ENCODE data around the gene SGSM1. TPM values are rescaled to one million over a fixed set of nuclear protein-coding genes. Genes with fewer than 3 reads are reported as not detected.

Gene SGSM1
- total RNA-seq, 1 experiment from 2014 or later = 4.3 TPM

DNA sequence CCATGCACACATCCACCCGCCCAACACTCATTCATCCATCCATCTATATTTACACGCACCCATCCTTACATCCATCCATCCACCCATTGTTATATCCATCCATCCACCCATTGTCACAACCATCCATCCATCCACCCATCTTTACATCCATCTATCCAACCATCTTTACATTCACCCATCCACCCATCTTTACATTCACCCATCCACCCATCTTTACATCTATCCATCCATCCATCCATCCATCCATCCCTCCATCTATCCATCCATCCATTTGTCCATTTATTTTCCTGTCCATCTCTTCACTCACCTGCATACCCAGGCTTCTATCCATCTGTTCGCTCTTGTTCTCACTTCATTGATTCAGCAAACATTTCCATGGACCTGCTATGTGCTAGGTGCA lies 49.8 kb downstream of the SGSM1 start:
- Histone ChIP-seq H3K14ac (ENCODE audit: insufficient read depth, low read length) (no peak overlapping the region), H2BK15ac (ENCODE audit: low read depth, low read length) (no peak overlapping the region), H3K23ac (ENCODE audit: insufficient read length, low read depth, low read length) (no peak overlapping the region), H2BK12ac (ENCODE audit: insufficient read length, low read depth, low read length) (no peak overlapping the region), H3K79me2 (ENCODE audit: insufficient read depth, low read length) (no peaks in the 10 kb centered on the region), H3K9ac (ENCODE audit: extremely low read depth, insufficient read length, low read length) (no peak overlapping the region), H4K5ac (ENCODE audit: insufficient read length, low read depth, low read length) (no peak overlapping the region), H2BK120ac (ENCODE audit: low read depth, low read length, poor library complexity, severe bottlenecking) (no peak overlapping the region), H3K56ac (ENCODE audit: insufficient read length, low read depth, low read length) (no peak overlapping the region), H3K27ac (ENCODE audit: insufficient read length, low read depth, low read length) (no peak overlapping the region), H2AFZ (ENCODE audit: low read length) (no peak overlapping the region), H2BK20ac (ENCODE audit: low read depth, low read length, poor library complexity, severe bottlenecking) (no peak overlapping the region), H3K27me3 (ENCODE audit: insufficient read depth, low read length) (no peaks in the 10 kb centered on the region), H4K91ac (ENCODE audit: insufficient read length, low read depth, low read length) (no peak overlapping the region), H3K79me1 (ENCODE audit: insufficient read depth, low read depth, low read length, poor library complexity, severe bottlenecking) (no peaks in the 10 kb centered on the region), H3K18ac (ENCODE audit: insufficient read length, low read depth, low read length) (no peak overlapping the region), H3T11ph (ENCODE audit: low read length) (no peak overlapping the region), H4K20me1 (ENCODE audit: control insufficient read depth, insufficient read depth, insufficient read length) (no peaks in the 10 kb centered on the region), H3K4me1 (ENCODE audit: insufficient read depth, low read length) (no peaks in the 10 kb centered on the region), H3K9me3 (ENCODE audit: control insufficient read depth, low read depth, low read length) (no peaks in the 10 kb centered on the region), H3K23me2 (ENCODE audit: insufficient read length, low read depth, low read length, poor library complexity, severe bottlenecking) (no peaks in the 10 kb centered on the region), H2AK5ac (ENCODE audit: insufficient read length, low read length) (no peak overlapping the region), H3K4ac (ENCODE audit: low read depth, low read length) (no peak overlapping the region), H3K4me2 (ENCODE audit: insufficient read depth, insufficient read length, low read length) (no peak overlapping the region), H4K8ac (replicated peaks; ENCODE audit: insufficient read length, low read depth, low read length) (no peak overlapping the region), H2BK5ac (ENCODE audit: insufficient read length, low read length) (no peak overlapping the region)
- Mint-ChIP-seq H3K4me3 (no peak overlapping the region), H3K4me1 (peaks cover 2 to 12% of the 10 kb centered on the region in 2 experiments; a peak in 3 of 4 replicates), H3K27ac (no peak overlapping the region; a peak in 1 of 7 replicates), H3K27me3 (ENCODE audit: low read depth) (no peaks in the 10 kb centered on the region), H3K36me3 (ENCODE audit: insufficient read depth in 1 of 3, low read depth in 3 of 3) (peaks cover 8 to 11% (median 10%) of the 10 kb centered on the region in 3 experiments; a peak in 6 of 7 replicates), H3K9me3 (no peaks in the 10 kb centered on the region)
- TF ChIP-seq, protein P1, sequence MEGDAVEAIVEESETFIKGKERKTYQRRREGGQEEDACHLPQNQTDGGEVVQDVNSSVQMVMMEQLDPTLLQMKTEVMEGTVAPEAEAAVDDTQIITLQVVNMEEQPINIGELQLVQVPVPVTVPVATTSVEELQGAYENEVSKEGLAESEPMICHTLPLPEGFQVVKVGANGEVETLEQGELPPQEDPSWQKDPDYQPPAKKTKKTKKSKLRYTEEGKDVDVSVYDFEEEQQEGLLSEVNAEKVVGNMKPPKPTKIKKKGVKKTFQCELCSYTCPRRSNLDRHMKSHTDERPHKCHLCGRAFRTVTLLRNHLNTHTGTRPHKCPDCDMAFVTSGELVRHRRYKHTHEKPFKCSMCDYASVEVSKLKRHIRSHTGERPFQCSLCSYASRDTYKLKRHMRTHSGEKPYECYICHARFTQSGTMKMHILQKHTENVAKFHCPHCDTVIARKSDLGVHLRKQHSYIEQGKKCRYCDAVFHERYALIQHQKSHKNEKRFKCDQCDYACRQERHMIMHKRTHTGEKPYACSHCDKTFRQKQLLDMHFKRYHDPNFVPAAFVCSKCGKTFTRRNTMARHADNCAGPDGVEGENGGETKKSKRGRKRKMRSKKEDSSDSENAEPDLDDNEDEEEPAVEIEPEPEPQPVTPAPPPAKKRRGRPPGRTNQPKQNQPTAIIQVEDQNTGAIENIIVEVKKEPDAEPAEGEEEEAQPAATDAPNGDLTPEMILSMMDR (conservative IDR thresholded peaks at IDR 0.05) = no peak
- 100% methylated on average over 1 of the region's 3 CpGs for WGBS (ENCODE audit: extremely low coverage, insufficient read length, low lambda C conversion rate)
- no peak for DNase-seq
